ENCODE data around the gene RREB1.

The RREB1 gene

DNA sequence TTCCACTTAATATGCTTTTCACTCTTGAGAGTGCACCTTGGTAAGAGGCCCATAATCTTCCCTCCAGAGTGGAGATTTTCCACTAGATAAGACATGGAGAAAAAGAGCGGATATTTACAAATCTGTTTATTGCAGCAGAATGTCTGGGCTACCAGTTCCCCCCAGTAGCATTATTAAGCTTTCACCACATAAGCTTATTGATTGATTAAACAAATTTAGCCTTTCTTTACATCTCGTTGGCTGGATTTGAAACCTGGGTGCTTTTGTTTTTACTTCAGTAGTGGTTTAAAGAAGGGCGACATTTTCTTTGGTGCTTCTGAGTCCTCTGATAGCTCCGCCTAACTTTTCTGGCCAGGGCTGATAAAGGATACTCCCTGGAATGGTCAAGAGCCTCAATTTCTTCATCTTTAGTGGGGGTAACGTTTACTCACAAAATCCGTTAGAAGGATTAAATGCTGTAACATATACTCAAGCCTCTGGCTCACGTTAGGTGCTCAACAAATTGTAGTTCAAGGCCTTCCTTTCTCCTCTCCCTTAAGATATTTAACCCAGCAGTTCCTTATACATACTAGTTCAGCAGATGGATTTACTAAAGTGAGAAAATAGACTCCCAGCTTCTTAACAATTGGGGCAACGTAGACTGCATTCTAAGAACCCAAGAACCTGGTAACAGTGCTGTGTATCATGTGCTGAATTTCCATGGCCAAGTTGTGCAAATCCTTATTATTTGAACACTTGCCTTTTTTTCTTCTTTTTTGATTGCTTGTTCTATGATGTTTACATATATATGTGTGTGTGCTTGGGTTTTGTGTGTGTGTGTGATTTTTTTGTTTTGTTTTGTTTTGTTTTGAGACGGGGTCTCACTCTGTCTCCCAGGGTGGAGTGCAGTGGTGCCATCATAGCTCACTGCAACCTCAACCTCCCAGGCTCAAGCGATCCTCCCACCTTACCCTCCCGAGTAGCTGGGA lies 91.4 kb downstream of the RREB1 start:
- no peak for DNase-seq

DNA sequence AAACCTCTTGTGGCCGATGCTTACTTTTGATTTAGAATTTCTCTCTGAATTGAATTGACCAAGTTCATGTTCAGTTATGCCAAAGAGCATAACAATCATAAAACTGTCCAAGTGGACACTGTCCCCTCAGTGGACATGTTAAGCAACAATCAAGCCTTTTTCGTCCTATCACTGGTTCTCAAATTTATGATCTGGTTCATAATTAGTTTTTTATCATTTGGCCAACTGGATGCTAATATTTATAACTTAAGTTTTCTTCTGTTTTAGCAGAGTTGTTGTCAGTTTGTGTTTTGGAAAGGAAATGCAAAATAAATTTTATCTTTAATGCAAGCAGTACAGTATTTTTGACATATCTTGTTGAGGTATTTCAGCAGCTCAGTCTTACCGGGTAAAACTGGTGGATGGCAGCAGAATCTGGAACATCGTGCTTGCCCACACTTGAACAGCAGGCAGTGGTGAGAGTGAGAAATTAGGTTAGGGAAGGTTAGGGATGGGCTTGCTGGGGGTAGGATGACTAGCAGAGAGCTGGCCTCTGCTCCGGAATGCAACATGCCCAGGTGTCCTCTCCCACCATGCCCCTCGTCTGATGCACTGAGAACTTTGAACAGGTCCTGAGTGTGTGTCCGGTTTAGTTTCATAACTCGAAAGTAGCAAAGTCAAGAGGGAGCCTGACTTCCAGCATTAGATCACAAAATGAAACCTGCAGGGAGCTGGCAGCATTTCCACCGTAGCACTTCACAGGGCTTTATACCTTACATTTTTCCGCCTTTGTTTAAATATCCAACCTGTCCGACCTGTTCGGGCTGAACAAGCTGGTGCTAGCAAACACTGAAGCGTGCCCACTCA lies 93.1 kb downstream of the RREB1 start:
- DNase-seq = no peak

DNA sequence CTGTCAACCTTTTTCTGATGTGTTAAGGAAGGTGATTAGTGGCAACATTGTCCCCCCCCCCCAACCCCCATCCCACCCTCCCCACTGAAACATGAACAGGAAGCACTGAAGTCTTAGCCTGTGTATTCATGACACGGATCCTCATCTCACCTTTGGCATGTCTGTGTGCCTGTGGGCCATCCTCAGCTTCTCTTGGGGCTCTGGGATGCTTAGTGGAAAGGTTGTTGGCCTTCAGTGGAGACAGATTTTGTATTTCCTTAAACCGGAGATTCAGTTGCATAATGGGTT lies 93.6 kb downstream of the RREB1 start:
- no peak for DNase-seq

DNA sequence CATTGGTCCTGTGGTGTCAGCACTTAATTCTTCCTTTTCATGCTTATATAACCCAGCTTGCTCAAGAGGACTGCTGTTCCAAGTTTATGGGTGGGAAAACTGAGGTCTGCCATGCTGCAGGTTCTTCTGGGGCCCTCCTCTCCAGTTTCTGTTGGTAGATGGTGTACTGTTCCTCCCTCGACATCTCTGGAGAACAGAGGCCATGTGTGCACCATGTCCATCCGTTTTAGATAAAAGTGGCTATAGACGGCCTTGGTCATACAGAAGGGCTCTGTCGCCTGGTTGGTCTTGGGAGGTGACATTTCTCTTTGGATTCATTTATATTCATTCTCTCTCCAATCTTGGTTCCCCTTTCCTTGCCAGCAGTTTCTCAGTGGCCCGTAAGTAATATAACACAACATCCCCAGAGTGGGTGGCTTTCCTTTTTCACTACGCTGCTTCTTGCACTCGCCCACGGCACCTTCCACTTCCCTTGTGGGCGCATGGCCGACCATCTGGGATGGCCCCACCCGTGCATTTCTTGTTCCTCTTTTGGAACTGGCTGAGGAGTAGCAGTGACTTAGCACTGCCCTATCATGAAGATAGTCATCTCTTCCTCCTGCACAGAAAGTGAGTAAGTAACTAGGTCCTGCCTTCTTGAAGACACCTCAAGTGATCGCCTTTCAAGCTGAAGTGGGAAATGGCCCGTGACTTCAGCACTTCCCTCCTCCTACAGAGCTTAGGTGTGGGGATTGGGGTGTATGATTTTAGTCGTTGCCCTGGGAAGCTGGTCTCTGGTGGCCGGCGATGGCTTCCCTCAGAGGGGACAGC lies 94.2 kb downstream of the RREB1 start:
- no peak for DNase-seq

DNA sequence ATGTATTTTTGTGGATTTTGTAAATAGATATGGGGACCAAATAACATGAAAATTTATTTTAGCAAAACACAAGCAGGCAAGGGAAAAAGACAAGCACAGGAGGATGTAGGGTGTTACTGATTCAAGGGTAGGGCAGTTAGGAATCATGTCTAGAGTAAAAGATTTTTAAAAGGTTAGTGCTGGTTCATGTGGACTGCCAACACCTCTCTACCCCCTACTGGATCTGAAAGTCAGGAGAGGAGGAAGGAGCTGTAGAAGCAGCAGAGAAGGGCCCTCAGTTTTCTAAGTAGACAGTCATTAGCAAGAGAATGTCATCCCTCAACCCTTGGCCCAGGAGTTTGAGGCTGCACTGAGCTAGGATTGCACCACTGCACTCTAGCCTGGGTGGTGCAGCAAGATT lies 95.2 kb downstream of the RREB1 start:
- DNase-seq = no peak

DNA sequence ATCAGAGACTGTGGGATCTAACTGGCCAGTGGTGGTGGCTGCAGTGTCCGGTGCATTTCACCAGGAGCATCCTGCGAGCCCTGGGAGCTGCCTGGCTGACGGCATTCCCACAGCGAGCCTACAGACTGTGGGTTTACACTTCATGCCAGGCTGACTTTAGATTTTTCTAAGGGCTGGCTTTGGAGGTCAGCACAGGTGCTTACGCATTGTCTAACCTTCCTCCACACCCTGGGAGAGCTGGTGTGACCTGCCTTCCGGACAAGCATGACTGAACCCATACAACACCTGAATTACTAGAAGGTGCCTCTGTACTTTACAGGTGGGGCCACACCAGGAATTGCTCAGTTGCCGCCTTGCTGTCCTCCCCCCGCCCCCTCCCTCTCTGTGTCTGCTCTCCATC lies 96.2 kb downstream of the RREB1 start:
- no peak for DNase-seq

DNA sequence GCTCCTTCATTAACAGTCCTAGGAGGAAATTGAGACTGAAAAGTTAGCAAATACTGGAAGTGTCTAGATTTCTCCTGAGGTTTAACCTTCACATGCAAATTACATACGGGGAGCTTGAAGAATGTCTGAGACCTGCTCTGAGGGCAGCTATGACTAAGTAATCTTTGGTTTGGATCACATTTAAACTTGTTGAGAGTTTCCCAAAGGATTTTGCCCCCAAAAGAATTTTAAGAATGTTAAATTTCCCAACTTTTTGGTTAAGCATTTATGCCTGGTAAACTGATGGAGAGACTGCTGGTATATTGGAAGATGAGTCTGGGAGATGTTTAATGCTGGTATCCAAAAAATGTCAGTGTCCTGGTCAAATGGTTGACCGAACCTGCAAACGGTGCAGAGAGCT lies 97.0 kb downstream of the RREB1 start:
- DNase-seq = no peak

DNA sequence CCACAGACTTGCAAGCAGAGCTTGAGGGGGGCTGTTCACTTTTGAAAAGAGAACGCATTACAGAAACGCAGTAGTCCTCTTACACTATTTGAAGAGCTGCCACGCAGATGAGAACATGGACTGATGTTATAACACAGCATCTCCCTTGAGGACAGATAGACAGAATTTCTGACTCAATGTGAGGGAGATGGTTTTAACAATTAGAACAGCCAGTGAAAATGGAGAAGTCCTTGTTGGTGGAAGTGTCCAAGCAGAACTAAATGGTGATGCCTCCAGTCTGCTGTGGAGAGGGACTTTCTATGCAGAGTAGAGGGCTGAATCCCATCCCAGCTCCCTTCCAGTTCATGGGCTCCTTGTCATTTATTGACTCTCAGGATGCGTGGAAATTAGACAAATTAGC lies 100.0 kb downstream of the RREB1 start:
- DNase-seq = no peak

DNA sequence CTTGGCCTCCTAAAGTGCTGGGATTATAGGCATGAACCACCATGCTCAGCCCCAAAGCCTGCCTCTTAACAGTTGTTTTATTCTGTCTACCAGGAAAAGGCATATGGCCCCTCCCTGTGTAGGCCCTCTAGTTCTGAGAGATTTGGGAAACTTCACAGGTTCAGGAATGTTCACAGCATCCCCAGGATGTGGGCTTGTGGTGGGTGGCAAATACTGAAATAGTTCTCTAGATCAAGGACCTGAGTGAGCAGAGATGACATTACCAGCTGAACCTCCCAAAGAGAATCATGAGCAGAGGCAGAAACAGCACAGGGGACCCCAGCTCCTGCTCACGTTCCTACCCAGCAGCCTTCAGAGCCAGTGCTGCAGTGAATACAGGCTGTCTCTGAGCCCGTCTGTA lies 105.7 kb downstream of the RREB1 start:
- DNase-seq = no peak

DNA sequence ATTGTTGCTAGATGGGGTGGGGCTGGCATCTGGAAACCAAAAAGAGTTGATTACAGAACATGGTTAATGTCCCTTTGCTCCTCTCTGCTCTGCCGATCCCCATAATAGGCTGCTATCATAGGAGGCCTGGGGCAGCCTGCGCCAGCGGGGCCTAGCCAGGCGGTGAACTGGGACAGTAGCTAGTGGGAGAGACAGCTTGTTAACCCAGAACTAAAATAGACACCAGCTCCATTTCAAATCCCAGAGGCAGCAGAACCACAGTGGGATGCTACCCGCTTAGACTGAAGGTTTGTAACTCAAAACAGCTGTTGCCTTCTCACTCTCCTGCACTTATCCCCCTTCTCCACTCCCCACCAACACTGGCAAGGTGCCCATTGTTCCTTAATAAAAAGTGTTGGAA lies 106.7 kb downstream of the RREB1 start:
- DNase-seq = peak; percentile 50

DNA sequence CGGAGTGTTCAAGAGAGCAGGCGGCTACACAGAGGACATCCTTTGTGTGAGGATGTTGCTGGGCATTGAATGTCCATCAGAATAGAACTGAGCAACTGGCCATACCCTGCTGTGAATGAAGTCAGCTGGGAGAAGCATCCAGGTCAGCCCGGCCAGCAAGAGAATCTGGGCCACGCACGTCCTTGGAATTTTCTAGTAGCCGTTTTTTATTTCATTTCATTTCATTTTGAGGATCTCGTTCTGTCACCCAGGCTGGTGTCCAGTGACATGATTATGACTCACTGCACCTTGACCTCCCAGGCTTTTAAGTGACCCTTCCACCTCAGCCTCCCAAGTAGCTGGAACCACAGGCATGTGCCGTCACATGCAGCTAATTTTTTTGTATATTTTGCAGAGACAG lies 107.4 kb downstream of the RREB1 start:
- no peak for DNase-seq

DNA sequence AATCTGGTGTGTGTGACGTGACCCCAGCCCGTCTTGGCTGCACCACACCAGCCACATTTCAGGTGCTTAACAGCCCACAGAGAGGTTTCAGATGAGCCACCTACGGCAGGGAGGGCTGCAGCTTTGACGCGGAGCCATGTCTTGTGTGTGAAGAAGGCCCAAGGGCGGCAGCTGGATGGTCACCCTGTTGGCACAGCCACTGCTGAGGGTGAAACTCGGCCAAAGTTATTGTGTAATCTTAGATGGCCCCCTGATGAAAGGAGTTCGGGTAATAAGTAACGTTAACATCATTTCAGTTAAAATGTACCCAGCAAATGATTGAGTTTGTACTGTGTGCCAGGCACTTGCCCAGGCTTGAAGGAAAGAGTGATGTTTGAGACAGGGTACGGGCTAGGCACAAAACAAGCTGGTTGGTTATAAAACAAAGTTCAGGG lies 108.1 kb downstream of the RREB1 start:
- DNase-seq = no peak

DNA sequence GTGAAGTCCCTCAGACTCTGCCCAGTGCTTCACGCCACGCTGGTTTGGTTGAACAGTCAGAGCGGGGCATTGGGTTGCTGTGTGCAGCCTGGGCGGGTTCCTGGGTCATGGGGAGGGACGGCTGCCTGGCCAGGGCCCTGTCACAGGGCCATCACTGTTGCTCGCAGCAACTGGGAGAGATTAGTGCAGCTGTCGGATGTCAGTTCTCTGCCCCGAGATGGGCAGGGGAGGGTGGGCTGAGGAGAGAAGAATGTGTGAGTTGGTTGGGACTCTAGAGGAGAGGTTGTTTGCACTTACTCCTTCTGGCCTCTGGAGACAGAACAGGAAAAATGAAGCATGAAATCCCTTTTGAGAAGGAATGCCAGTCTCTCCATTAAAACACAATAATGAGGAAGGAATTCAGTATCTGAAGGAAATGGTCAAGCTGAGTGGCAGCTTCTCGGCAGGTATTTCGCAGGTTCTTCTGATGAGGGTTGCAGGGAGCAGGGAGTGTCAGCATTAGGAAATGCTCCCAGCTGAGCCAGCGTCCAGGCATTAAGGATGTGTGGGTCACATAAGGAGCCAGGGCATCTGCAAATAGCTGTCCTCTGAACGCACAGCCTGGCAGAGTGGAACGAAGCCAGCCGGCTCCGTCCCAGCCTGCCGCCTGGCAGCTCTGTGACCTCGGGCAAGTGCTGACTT lies 109.3 kb downstream of the RREB1 start:
- DNase-seq = no peak

DNA sequence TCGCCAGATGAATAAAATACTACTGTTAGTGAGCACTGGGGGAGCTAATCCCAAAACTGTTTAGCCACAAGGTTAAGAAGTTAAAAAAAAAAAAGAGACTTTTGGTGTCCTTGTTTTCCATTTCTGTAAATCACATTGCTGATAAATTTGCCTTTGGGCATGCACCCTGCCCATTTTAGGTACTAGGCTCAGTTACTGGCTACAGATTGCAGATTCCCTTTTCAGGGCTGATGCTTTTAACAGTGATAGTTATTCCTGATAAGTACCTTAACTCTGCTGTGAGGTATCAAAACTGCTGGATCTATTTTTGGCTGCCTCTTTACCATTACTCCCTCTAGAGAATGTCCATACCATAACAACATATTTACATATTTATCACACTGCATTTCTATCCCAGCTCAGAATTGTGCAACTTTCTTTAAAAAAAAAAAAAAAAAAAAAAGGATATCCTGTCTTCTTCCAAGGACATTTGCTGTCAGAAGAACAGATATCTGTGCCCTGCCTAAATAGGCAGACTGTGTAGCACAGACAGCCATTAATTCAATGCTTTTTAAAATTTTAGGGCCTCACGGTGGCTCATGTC lies 110.7 kb downstream of the RREB1 start:
- DNase-seq = no peak

DNA sequence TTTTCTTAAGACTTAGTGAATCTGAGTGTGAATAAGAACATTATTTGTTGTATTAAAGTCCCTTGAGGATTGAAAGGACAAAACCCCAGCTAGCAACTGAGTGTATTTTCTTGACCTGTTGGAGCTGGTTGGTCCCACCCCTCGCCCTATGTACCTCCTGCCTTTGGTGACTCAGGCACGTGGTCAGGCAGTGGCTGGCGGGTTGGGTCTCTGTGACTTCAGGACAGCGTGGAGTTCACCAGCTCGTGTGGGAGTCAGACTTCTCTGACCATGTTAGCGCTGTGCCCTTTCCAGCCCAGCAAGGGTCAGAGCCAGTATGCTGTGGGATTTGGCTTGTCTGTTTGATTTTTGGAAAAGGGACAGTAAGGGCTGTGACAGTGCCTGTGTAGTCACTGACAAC lies 111.5 kb downstream of the RREB1 start:
- DNase-seq = no peak

DNA sequence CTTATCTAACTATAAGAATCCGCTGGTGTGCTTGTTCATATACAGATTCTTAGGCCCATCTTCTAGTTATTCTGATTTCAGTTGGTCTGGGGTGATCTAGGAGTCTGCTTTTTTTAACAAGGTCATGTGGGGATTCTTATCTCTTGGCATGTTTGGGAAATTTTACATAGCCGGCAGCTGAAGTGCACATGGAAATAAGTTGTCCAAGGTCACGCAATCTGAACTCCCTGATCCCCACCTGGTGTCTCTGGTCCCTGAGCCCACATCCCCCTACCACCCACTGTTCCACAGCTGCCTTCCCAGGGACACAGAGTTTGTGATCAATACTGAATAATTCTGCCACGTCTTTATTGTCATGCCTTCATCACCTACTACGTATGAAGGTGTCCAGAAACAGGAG lies 114.4 kb downstream of the RREB1 start:
- DNase-seq = no peak

DNA sequence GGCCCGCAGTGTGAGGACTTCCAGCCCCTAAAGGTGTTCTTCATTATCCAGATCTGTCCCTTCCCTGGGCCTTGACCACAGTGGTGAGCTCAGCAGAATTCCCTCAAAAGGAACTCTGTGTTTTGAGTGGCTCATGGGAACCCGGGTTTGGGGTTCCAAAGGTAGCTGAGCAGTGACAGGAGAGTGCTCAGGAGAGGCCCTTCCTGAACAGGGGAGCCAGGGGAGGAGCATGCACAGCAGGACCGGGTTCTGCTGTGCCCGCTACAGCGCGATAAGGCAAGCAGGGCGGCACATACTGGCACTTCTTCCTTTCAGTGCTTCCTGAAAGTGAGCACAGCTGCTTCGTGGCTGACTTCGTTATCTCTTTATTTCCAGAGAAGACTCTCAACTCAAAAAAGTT lies 117.0 kb downstream of the RREB1 start:
- no peak for DNase-seq

DNA sequence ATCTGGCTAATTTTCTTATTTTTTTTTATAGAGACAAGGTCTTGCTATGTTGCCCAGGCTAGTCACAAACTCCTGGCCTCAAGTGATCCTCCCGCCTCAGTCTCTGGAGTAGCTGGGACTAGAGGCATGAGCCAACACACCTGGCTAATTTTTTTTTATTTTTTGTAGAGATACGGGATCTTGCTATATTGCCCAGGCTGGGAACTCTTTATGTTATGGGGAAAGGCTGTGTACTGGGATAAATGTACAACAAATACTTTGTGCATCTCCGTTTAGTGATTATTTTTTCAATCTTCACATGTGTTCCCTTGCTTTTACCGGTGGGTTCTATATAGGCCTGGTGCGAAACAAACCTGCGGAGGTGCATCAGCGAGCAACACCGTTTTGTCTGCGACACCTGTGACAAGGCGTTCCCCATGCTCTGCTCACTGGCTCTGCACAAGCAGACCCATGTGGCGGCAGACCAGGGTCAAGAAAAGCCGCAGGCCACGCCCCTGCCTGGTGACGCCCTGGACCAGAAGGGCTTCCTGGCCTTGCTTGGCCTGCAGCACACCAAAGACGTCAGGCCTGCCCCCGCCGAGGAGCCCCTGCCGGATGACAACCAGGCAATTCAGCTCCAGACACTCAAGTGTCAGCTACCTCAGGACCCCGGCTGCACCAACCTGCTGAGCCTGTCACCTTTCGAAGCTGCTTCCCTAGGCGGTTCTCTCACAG lies 121.1 kb downstream of the RREB1 start:
- no peak for DNase-seq

DNA sequence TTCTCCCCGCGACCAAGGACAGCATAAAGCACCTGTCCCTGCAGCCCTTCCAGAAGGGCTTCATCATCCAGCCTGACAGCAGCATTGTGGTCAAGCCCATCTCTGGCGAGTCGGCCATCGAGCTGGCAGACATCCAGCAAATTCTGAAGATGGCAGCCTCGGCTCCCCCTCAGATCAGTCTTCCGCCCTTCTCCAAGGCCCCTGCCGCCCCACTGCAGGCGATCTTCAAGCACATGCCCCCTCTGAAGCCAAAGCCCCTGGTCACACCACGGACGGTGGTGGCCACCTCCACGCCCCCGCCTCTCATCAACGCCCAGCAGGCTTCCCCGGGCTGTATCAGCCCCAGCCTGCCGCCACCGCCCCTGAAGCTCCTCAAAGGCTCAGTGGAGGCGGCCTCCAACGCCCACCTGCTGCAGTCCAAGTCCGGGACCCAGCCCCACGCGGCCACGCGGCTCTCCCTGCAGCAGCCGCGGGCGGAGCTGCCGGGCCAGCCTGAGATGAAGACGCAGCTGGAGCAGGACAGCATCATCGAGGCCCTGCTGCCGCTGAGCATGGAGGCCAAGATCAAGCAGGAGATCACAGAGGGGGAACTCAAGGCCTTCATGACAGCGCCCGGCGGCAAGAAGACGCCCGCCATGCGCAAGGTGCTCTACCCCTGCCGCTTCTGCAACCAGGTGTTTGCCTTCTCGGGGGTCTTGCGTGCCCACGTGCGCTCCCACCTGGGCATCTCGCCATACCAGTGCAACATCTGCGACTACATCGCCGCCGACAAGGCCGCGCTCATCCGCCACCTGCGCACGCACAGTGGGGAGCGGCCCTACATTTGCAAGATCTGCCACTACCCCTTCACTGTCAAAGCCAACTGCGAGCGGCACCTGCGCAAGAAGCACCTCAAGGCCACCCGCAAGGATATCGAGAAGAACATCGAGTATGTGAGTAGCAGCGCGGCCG lies 121.9 kb downstream of the RREB1 start:
- no peak for DNase-seq

DNA sequence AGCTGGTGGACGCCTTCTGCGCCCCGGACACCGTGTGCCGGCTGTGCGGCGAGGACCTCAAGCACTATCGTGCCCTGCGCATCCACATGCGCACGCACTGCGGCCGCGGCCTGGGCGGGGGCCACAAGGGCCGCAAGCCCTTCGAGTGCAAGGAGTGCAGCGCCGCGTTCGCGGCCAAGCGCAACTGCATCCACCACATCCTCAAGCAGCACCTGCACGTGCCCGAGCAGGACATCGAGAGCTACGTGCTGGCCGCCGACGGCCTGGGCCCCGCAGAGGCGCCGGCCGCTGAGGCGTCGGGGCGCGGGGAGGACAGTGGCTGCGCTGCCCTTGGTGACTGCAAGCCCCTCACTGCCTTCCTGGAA lies 122.5 kb downstream of the RREB1 start:
- no peak for DNase-seq
